ENCODE measurements around the gene PBRM1.

PBRM1 gene

GRCh38 chr3:52521881-52522650, 163.6 kb downstream of the PBRM1 start:
- no peak for DNase-seq

- no peak for DNase-seq
Observed at GRCh38 chr3:52521488-52521824, 164.3 kb downstream of the PBRM1 start.

DNA sequence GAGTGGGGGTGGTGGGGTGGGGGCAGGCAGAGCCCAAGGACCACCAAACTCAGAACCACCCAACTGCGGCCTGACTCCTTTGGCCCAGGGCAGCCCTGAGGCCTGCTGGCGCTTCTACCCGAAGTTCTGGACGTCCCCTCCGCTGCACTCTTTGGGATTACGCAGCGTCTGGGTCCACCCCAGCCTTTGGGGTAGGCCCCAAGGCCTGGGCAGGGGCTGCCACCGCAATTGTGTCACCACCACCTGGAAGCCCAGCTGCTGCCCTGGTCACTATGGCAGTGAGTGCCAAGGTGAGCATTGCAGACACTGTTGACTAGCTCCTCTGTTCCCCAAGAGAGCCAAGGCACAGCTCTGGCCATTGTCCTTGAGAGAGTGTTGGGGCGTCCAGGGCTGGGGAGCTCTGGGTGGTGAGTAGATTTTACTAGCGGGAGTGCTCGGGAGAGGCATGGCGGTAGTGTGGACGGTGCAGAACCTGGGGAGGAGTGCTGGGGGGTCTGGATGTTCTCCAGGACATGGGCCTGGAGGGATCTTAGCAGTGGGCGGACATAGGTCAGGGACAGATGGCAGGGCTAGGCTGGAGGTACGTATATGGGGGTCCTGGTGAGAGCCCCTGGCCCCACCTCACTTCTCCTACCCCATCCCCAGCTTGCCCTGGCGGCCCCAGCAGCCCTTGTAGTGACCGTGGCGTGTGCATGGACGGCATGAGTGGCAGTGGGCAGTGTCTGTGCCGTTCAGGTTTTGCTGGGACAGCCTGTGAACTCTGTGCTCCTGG, 164.8 kb downstream of the PBRM1 start:
- DNase-seq = no peak

DNA sequence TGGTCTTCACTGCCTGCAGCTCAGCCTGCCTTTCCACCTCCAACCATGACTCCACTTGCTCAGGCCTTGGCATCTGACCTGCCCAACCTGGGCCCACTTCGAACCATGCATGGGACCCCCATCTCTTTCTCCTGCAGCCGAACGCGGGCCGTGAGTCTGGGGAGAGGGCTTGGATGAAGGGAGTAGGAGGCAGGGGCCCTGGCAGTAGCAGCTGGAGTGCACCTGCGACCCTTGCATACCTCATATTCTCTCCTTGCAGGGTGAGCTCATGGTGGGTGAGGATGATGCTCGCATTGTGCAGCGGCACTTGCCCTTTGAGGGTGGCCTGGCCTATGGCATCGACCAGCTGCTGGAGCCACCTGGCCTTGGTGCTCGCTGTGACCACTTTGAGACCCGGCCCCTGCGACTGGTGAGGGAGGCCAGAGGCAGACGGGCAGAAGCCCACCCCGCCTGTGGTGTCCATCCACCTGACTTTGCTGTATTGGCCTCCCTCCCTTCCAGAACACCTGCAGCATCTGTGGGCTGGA, 165.5 kb downstream of the PBRM1 start:
- no peak for DNase-seq

GRCh38 chr3:52519445-52520140, 166.1 kb downstream of the PBRM1 start:
- DNase-seq = no peak

GRCh38 chr3:52518723-52519444, 166.8 kb downstream of the PBRM1 start:
- DNase-seq = no peak

DNA sequence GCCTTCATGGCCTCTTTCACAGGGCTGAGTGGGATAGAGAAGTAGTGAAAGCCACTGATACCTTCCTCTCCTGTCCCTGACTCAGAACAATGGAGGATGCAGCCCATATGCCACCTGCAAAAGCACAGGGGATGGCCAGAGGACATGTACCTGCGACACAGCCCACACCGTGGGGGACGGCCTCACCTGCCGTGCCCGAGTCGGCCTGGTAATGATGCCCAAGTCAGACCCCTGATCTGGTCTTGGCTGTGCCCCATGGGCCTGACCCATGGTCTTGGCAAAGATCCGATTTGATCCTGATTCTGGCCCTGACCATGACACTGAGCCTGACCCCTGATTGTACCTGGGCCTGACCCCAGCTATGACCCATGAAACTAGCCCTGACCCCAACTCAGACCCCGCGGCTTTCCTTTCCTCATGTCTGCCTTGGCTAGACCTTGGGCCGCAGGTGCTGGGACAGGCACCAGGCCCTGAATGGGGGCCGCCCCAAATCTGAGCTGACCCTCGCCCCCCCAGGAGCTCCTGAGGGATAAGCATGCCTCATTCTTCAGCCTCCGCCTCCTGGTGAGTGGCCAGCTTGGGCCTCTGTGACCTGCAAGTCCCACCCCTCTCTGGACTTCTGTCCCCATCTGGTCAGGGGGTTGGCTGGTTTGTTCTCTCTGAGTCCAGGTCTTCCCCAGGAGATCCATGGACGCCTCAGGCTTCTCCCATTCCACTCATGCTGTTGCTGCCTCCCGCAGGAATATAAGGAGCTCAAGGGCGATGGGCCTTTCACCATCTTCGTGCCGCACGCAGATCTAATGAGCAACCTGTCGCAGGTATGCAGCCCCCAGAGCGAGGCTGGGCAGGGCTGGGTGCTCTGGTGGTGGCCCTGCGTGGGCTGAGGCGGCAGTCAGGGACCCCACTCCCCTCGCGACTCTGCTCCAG, 167.7 kb downstream of the PBRM1 start:
- no peak for DNase-seq

GRCh38 chr3:52516509-52517195, 169.1 kb downstream of the PBRM1 start:
- no peak for DNase-seq

DNA sequence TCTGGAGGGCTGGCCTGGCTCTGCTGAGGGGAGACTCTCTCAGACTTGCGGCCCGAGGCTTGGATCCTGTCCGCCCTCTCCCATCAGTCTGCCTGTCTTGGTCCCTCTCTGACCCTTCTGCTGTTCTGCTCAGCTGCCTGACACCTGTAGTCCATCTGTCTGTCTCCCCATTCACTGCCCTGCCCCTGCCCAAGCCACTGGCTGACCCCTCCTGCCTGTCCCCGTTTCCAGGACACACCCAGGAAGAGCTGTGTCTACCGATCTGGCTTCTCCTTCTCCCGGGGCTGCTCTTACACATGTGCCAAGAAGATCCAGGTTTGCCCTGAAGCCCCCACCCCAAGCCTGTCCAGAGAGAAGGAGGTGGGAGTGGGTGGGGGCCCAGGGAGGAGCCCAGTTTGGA, 170.5 kb downstream of the PBRM1 start:
- no peak for DNase-seq

DNA sequence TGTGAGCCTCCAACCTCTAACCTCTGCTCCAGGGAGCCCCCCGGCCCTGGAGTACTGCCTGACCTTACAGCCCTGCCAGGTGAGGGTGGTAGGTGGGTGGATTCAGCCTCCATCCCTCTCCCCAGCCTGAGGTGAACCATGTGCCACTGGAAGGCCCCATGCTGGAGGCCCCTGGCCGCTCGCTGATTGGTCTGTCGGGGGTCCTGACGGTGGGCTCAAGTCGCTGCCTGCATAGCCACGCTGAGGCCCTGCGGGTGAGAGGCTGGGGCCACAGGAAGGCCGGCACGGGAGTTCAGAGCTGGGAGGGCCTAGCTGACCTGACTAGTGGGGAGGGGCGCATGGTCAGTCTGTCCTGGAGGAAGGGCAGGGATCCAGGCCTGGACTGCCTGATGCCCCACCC, 171.1 kb downstream of the PBRM1 start:
- DNase-seq = no peak

- no peak for DNase-seq
Observed at GRCh38 chr3:52513281-52513680, 172.4 kb downstream of the PBRM1 start.

DNA sequence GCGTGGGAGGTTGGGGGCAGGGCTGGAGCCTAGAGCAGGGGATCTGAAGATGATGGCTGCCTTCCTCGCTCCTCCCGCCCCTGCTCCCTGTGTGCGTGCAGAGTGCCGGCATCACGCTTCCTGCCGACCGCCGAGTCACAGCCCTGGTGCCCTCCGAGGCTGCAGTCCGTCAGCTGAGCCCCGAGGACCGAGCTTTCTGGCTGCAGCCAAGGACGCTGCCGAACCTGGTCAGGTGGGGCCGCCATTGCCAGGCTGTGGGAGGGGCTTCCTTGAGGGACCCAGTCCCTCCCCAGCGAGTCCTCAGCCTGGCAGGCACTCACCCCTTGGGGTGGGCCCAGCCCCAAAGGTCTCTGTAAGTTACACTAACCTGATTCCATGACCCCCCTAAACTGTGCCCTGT, 173.0 kb downstream of the PBRM1 start:
- DNase-seq = no peak

- no peak for DNase-seq
Observed at GRCh38 chr3:52512105-52512504, 173.6 kb downstream of the PBRM1 start.

DNA sequence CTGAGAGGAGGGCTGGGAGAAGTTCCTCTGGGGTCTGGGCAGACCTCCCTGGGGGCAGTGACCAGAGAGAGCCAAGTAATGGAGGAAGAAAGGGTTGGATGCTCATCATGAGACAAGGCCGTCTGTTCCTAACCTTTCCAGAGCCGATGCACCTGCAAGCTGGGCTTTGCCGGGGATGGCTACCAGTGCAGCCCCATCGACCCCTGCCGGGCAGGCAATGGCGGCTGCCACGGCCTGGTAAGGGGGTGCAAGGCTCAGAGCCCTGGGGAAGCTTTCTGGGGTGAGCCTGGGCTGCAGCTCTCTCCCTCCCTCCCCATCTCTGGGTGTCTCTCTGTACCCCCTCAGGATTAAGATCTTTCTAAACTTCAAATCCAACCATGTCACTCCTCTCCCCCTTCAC, 174.2 kb downstream of the PBRM1 start:
- DNase-seq = no peak

GRCh38 chr3:52509753-52510328, 175.9 kb downstream of the PBRM1 start:
- no peak for DNase-seq

DNA sequence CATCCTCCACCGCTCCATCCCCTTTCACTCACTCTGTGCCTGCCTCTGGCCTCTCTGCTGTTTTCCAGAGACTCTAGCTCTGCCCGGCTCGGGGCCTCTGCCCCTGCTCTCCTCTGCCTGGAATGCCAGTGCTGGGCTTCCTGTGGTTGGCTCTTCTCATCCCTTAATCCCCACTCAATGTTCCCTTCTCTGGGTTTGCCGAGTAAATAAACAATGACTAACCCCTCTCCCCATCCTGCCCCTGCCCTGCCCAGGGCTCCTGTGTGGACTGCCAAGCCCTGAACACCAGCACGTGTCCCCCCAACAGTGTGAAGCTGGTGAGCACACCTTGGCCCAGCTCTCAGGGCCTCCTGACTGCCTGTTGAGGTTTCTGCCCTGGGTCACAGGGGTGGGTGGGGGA, 178.4 kb downstream of the PBRM1 start:
- no peak for DNase-seq

DNA sequence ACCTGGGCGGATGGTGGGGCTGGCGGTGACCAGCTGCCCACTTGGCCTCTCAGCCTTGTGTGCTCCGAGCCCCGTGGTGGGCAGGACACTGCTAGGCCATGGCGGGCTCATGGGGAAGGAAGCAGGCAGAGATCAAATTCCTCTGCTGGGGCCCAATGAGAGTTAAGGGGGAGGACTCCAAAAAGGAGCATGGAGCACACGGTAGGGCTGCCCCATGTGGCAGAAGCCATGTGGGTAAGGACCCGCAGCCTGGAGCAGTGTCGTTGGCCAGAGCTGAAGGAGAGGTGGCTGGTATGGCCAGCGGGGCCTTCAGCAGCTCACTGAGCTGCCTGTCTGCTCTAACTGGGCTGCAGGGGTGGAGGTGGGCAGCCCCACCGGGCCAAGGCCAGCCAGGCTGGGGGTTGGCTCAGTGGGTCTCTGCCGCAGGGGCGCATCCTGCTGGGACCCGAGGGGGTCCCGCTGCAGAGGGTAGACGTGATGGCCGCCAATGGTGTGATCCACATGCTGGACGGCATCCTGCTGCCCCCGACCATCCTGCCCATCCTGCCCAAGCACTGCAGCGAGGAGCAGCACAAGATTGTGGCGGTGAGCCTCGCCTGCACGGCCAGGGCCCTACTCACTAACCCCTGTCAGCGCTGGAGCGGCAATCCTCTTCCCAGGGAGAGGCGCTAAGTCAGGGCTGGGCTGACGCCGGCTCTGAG, 179.3 kb downstream of the PBRM1 start:
- no peak for DNase-seq

DNA sequence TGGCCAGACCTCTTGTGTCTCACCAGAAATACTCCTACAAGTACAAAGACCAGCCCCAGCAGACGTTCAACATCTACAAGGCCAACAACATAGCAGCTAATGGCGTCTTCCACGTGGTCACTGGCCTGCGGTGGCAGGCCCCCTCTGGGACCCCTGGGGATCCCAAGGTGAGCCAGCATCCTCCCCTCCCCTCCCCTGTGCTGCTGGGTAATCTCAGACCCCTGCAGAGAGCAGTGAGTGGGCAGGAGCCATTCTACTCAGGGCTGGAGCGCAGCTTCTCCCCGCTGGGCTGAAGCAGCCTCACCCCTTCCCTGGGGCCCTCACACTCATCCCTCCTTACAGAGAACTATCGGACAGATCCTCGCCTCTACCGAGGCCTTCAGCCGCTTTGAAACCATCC, 180.7 kb downstream of the PBRM1 start:
- no peak for DNase-seq

- no peak for DNase-seq
Observed at GRCh38 chr3:52503788-52504424, 181.8 kb downstream of the PBRM1 start.
